Erythroblast (primary cell): Measurements from ENCODE around the gene BAIAP3.

Source experiments
- GATA1 ChIP-seq: IDR thresholded peaks from 2 replicates; pipeline ENCODE4 v1.6.1; 2011; ENCODE audit warnings: low read depth, mild to moderate bottlenecking, control low read depth, low read length, moderate library complexity
- POLR2A ChIP-seq: IDR thresholded peaks from 2 replicates; pipeline ENCODE4 v1.6.1; 2011; ENCODE audit warnings: mild to moderate bottlenecking, low read length

DNA sequence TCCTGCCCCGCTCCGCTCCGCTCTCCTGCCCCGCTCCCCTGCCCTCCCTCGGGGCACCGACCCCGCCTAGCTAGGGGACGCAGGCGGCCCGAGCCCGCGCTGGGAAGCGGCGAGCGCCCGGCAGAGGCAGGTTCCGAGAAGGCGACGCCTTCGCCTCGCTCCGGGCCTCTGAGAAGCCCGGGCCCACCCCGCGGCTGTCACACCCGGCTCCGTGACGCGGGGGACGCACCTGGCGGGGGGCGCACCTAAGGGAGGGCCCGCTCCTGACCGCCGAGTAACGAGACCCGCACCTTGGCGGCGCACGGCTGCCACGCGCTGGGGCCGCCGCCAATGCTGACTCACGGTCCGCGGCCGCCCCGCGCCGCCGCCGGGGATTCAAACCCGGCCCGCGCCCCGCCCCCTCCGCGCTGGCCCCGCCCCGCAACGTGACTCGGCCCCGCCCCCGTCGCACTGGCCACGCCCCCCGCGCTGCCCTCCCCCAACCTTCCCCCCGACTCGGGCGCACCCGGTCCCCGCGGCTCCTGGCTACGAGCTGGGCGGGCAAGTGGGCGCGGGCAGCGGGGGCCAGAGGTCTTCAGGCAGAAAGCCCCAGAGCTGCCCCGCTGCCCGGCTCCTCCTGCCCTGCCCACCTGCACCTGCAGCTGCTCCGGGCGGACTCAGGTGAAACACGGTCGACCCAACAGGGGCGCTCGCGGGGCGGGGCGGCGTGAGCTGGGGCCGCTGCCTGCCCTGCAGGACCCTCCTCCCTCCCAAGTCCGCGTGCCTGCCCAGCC, 46.0 kb downstream of the BAIAP3 start:
- TF ChIP-seq POLR2A (peak; percentile 70), GATA1 (no peak)
